CD14-positive monocyte (primary cell): ENCODE measurements around the gene TCF25. TPM values are rescaled to one million over a fixed set of nuclear protein-coding genes. Genes with fewer than 3 reads are reported as not detected.
A peak's percentile ranks its signal among the peaks of the same experiment; 100 is the strongest.
"Not testable (repeated sequence)": the region's sequence is repeated elsewhere in the genome, so short reads cannot be mapped to it uniquely, and the experiment has no call there.

Experiments
- DNase-seq, 3 donors: peaks; one replicate each; pipeline ENCODE4 v3.0.0-alpha.2; 2011 to 2022
- H2AFZ ChIP-seq: 2 replicates; pipeline ENCODE4 v1.6.0; 2012; ENCODE audit warnings: mild to moderate bottlenecking, low read depth, low read length, inconsistent platforms; ENCODE audit not compliant: insufficient read depth, poor library complexity, severe bottlenecking
- H3K27ac ChIP-seq, 2 donors: 1 replicate in 1 of 2; 2 replicates in 1 of 2; pipeline ENCODE4 v1.5.1; 2012 to 2013; ENCODE audit warnings: low read length in 2 of 2, control low read depth in 1 of 2, inconsistent platforms in 1 of 2, low read depth in 1 of 2, mild to moderate bottlenecking in 1 of 2
- H3K27me3 ChIP-seq, 2 donors: one replicate each; pipeline versions ENCODE4 v1.6.0 to v1.6.1; 2011 to 2013; ENCODE audit warnings: low read length in 2 of 2; ENCODE audit not compliant: control insufficient read depth in 2 of 2, insufficient read depth in 2 of 2
- H3K36me3 ChIP-seq, 2 donors: replicated peaks in 1 of 2; 1 replicate in 1 of 2; 2 replicates in 1 of 2; pipeline versions ENCODE4 v1.5.1 to v1.6.1; 2012 to 2013; ENCODE audit warnings: low read length in 2 of 2, control low read depth in 1 of 2, inconsistent platforms in 1 of 2, mild to moderate bottlenecking in 1 of 2; ENCODE audit not compliant: insufficient read depth in 2 of 2, control insufficient read depth in 1 of 2
- H3K4me1 ChIP-seq, 2 donors: 1 replicate in 1 of 2; 2 replicates in 1 of 2; pipeline versions ENCODE4 v1.5.1 to v1.6.1; 2012 to 2013; ENCODE audit warnings: low read length in 2 of 2, control low read depth in 1 of 2, inconsistent platforms in 1 of 2, mild to moderate bottlenecking in 1 of 2, moderate library complexity in 1 of 2; ENCODE audit not compliant: insufficient read depth in 2 of 2, control insufficient read depth in 1 of 2
- H3K4me2 ChIP-seq: replicated peaks from 2 replicates; pipeline ENCODE3; 2012; ENCODE audit warnings: low read length, moderate library complexity, mild to moderate bottlenecking; ENCODE audit not compliant: poor library complexity, severe bottlenecking; ENCODE audit errors: extremely low read depth
- H3K4me3 ChIP-seq, 3 experiments: fragments of 200-600 bp in 1 of 3; sonication (generic) in 1 of 3; replicated peaks in 1 of 3; 1 replicate in 2 of 3; 2 replicates in 1 of 3; pipeline ENCODE4 v1.5.1; 2011 to 2013; ENCODE audit warnings: low read length in 3 of 3, mild to moderate bottlenecking in 3 of 3, control low read depth in 2 of 3, low read depth in 2 of 3, inconsistent platforms in 1 of 3, moderate library complexity in 1 of 3
- H3K79me2 ChIP-seq: 2 replicates; pipeline ENCODE4 v1.6.0; 2012; ENCODE audit warnings: mild to moderate bottlenecking, control low read depth, inconsistent platforms, low read length, moderate library complexity; ENCODE audit not compliant: insufficient read depth
- H3K9ac ChIP-seq: 2 replicates; pipeline ENCODE4 v1.6.0; 2017; ENCODE audit warnings: low read length, mild to moderate bottlenecking; ENCODE audit not compliant: insufficient read depth, poor library complexity, severe bottlenecking
- H3K9me3 ChIP-seq, 2 donors: replicated peaks in 1 of 2; 1 replicate in 1 of 2; 2 replicates in 1 of 2; pipeline versions ENCODE4 v1.5.1 to v1.6.1; 2012 to 2013; ENCODE audit warnings: low read length in 2 of 2, control low read depth in 1 of 2; ENCODE audit not compliant: control insufficient read depth in 1 of 2, insufficient read depth in 1 of 2
- H4K20me1 ChIP-seq: 2 replicates; pipeline ENCODE4 v1.6.0; 2012; ENCODE audit warnings: mild to moderate bottlenecking, low read length, control low read depth, moderate library complexity; ENCODE audit not compliant: insufficient read depth
- H3K27ac Mint-ChIP-seq, 7 donors: one replicate each; pipeline ENCODE4 v1.8.0; 2020; ENCODE audit warnings: mild to moderate bottlenecking in 7 of 7, mixed read lengths in 7 of 7, moderate library complexity in 6 of 7, inconsistent platforms in 2 of 7
- H3K27me3 Mint-ChIP-seq, 3 donors: one replicate each; pipeline ENCODE4 v1.8.0; 2021 to 2022; ENCODE audit warnings: low read depth in 3 of 3, mild to moderate bottlenecking in 3 of 3, mixed read lengths in 3 of 3, moderate library complexity in 3 of 3, inconsistent platforms in 1 of 3
- H3K36me3 Mint-ChIP-seq, 2 donors: one replicate each; pipeline ENCODE4 v1.8.0; 2020; ENCODE audit warnings: mixed read lengths in 2 of 2, inconsistent platforms in 1 of 2, mild to moderate bottlenecking in 1 of 2
- H3K4me1 Mint-ChIP-seq: one replicate; pipeline ENCODE4 v1.8.0; 2020; ENCODE audit warnings: mild to moderate bottlenecking, mixed read lengths
- H3K4me3 Mint-ChIP-seq, 2 donors: one replicate each; pipeline ENCODE4 v1.8.0; 2020; ENCODE audit warnings: mild to moderate bottlenecking in 2 of 2, mixed read lengths in 2 of 2, moderate library complexity in 1 of 2
- H3K9me3 Mint-ChIP-seq, 7 donors: one replicate each; pipeline ENCODE4 v1.8.0; 2020 to 2022; ENCODE audit warnings: mixed read lengths in 7 of 7, mild to moderate bottlenecking in 6 of 7, moderate library complexity in 6 of 7, inconsistent platforms in 2 of 7
- WGBS: methylation state at CpG from one replicate; pipeline ENCODE4 v1.1.5; 2013; ENCODE audit warnings: missing lambda C conversion rate; ENCODE audit not compliant: insufficient coverage; 5-methylcytosine and 5-hydroxymethylcytosine counted together
- intact Hi-C, 2 donors: fragments of 100-400 bp; cut with micrococcal nuclease; formaldehyde crosslinking; loops; one replicate each; pipeline versions ENCODE4 v1.15.0 to v1.15.1; 2023
- polyA plus RNA-seq, 3 donors: library from polyadenylated mRNA; depleted of rRNA in 1 of 3; unstranded in 2 of 3; stranded (reverse) in 1 of 3; fragments of 300-500 nt in 2 of 3; fragments of >200 nt in 1 of 3; fragmentation: Illumina TruSeq in 2 of 3; gene quantifications; 1 replicate in 2 of 3; 2 replicates in 1 of 3; pipeline ENCODE4 v1.2.3, GENCODE V29; 2012 to 2021
- TF ChIP-seq, protein P1 (sequence below): fragments of 200-600 bp; IDR thresholded peaks from one replicate; pipeline ENCODE4 v1.8.0; 2022; ENCODE audit warnings: antibody characterized with exemption, mild to moderate bottlenecking

The TCF25 gene
- polyA plus RNA-seq, 3 donors: 98.0 to 231 (median 114) TPM

GRCh38 chr16:89931964-89932363 lies 58.6 kb downstream of the TCF25 start:
- no peak overlapping the region for H3K4me2 ChIP-seq
- no peak overlapping the region for H3K27ac ChIP-seq
- no peaks in the 10 kb centered on the region for H3K4me1 ChIP-seq
- peaks cover 6 to 18% (median 17%) of the 10 kb centered on the region in 3 donors for H3K27me3 Mint-ChIP-seq
- peaks cover 0 to 5% (median 0%) of the 10 kb centered on the region in 7 donors for H3K9me3 Mint-ChIP-seq
- H3K4me3 ChIP-seq: no peak overlapping the region
- no peak overlapping the region for H2AFZ ChIP-seq
- H3K9ac ChIP-seq: no peak overlapping the region
- 91% methylated on average over 4 of the region's 6 CpGs for WGBS
- H3K27ac Mint-ChIP-seq: peak overlapping the region in 1 of 7 donors; percentile 62
- TF ChIP-seq, protein P1, sequence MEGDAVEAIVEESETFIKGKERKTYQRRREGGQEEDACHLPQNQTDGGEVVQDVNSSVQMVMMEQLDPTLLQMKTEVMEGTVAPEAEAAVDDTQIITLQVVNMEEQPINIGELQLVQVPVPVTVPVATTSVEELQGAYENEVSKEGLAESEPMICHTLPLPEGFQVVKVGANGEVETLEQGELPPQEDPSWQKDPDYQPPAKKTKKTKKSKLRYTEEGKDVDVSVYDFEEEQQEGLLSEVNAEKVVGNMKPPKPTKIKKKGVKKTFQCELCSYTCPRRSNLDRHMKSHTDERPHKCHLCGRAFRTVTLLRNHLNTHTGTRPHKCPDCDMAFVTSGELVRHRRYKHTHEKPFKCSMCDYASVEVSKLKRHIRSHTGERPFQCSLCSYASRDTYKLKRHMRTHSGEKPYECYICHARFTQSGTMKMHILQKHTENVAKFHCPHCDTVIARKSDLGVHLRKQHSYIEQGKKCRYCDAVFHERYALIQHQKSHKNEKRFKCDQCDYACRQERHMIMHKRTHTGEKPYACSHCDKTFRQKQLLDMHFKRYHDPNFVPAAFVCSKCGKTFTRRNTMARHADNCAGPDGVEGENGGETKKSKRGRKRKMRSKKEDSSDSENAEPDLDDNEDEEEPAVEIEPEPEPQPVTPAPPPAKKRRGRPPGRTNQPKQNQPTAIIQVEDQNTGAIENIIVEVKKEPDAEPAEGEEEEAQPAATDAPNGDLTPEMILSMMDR: no peak
- no peaks in the 10 kb centered on the region for H3K27me3 ChIP-seq
- no peaks in the 10 kb centered on the region for H3K79me2 ChIP-seq
- DNase-seq: no peak
- H3K4me3 Mint-ChIP-seq: no peak overlapping the region
- no peaks in the 10 kb centered on the region for H3K36me3 ChIP-seq
- no peaks in the 10 kb centered on the region for H3K9me3 ChIP-seq
- no peaks in the 10 kb centered on the region for H3K36me3 Mint-ChIP-seq
- no peaks in the 10 kb centered on the region for H4K20me1 ChIP-seq
- H3K4me1 Mint-ChIP-seq: no peaks in the 10 kb centered on the region
- intact Hi-C loops: no loop called here

DNA sequence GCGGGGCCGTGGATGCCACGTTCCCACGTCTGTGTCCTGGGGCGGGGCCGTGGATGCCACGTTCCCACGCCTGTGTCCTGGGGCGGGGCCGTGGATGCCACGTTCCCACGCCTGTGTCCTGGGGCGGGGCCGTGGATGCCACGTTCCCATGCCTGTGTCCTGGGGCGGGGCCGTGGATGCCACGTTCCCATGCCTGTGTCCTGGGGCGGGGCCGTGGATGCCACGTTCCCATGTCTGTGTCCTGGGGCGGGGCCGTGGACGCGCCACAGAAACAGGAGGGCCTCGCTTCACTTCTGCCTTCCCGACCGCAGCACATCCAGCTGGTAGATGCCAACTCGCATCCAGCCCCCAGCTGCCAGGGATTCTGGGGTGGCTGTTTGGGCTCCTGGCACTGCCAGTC lies 60.6 kb downstream of the TCF25 start:
- intact Hi-C loops, H3K9me3 ChIP-seq, H3K4me3 ChIP-seq, H3K27ac Mint-ChIP-seq, H3K9me3 Mint-ChIP-seq, H3K4me1 Mint-ChIP-seq, DNase-seq, H3K4me3 Mint-ChIP-seq, H4K20me1 ChIP-seq, H3K27ac ChIP-seq, H3K79me2 ChIP-seq, H3K4me1 ChIP-seq, H3K4me2 ChIP-seq, H3K36me3 ChIP-seq, H3K36me3 Mint-ChIP-seq, H3K9ac ChIP-seq, H3K27me3 ChIP-seq, H2AFZ ChIP-seq: not testable (repeated sequence)
- peaks cover 5 to 11% (median 10%) of the 10 kb centered on the region in 3 donors for H3K27me3 Mint-ChIP-seq
- 97% methylated on average over 21 of the region's 29 CpGs for WGBS
